ENCODE data around the gene WASHC3.

Gene WASHC3, protein sequence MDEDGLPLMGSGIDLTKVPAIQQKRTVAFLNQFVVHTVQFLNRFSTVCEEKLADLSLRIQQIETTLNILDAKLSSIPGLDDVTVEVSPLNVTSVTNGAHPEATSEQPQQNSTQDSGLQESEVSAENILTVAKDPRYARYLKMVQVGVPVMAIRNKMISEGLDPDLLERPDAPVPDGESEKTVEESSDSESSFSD

DNA sequence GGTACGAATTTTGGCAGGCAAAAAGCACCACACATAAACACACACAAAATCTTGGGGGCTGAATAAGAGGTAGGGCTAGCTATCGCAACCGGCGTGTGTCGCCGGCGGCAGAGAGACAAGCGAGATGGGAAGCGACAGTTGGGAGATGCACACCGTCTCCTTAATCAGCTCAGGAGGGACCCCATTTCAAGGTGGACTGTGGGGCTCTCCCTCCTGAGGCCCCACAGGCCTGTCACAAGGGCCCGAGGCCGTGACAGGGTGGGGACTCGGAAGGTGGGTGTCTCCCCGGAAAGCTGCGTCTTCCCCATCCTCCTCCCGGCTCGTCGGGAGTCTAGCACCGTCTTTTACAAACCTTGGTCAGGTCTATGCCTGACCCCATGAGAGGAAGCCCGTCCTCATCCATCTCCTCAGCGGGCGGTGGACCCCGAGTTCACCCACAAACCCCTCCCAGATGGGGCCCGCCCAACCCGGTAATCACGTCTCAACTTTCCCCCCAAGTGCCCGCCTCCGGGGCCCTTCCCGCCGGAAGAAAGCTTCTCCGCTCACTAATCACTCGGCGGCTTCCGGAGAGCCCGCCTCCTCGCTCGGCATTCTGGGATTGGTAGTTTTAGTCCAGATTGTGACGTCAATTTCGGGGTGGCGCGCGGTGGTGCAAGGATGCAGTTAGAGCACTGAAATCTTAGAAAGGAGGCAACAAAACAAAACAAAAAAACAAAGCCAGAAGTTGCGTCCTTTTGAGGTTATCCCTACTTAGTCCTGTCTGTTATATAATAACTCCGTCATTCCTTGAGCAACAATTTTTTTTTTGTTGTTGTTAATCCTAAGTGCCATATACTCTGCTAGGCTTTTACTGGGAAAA lies at the start of gene WASHC3:
Gene WASHC3, minus strand, starts transcription at position 432 of the 859 bp plus-strand sequence. Its CDS starts 29 bp downstream, at position 403.
- peak; percentile 98 for DNase-seq (ENCODE audit: low spot score)
- TF ChIP-seq, protein P1, sequence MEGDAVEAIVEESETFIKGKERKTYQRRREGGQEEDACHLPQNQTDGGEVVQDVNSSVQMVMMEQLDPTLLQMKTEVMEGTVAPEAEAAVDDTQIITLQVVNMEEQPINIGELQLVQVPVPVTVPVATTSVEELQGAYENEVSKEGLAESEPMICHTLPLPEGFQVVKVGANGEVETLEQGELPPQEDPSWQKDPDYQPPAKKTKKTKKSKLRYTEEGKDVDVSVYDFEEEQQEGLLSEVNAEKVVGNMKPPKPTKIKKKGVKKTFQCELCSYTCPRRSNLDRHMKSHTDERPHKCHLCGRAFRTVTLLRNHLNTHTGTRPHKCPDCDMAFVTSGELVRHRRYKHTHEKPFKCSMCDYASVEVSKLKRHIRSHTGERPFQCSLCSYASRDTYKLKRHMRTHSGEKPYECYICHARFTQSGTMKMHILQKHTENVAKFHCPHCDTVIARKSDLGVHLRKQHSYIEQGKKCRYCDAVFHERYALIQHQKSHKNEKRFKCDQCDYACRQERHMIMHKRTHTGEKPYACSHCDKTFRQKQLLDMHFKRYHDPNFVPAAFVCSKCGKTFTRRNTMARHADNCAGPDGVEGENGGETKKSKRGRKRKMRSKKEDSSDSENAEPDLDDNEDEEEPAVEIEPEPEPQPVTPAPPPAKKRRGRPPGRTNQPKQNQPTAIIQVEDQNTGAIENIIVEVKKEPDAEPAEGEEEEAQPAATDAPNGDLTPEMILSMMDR (IDR thresholded peaks at IDR 0.05) = no peak
- H3K4me3 ChIP-seq = peak within 1 kb of the TSS; percentile 97

DNA sequence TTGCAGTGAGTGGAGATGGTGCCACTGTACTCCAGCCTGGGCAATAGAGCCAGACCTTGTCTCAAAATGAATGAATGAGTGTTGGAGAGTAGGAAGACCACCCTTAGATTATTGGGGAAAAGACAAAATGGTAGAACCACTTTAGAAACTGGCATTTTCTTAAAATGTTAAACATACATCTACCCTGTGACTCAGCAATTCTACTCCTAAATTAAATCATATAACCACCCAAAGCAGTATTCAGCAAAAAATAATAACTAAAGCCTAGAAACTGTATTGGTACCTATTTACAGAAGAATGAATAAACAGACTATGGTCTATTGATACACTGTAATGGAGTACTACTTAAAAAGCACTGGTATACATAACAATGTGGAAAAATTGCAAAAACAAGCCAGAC lies 49.0 kb upstream of the WASHC3 start:
- H3K4me3 ChIP-seq = no peak overlapping the region
- no peak overlapping the region for H3K27ac ChIP-seq
- DNase-seq (ENCODE audit: low spot score) = no peak
- TF ChIP-seq, protein P1 (IDR thresholded peaks at IDR 0.05) = no peak

More for the DNA sequence above, at the start of gene WASHC3:
- H3K27ac ChIP-seq = peak within 1 kb of the TSS; percentile 95 to 98

DNA sequence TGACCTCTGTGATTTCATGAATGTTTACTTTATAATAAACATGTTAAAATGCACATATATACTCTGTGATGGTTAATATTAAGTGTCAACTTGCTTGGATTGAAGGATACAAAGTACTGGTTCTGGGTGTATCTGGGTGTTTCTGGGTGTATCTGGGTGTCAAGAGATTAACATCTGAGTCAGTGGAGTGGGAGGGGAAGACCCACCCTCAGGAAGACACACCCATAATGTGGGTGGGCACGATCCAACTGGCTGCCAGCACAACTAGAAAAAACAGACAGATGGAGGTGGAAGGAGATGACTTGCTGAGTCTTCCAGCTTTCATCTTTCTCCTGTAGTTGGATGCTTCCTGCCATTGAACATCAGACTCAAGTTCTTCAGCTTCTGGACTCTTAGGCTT lies 46.2 kb upstream of the WASHC3 start:
- Histone ChIP-seq H3K4me3 (no peak overlapping the region), H3K27ac (no peak overlapping the region)
- TF ChIP-seq, protein P1 (IDR thresholded peaks at IDR 0.05) = no peak
- no peak for DNase-seq (ENCODE audit: low spot score)

DNA sequence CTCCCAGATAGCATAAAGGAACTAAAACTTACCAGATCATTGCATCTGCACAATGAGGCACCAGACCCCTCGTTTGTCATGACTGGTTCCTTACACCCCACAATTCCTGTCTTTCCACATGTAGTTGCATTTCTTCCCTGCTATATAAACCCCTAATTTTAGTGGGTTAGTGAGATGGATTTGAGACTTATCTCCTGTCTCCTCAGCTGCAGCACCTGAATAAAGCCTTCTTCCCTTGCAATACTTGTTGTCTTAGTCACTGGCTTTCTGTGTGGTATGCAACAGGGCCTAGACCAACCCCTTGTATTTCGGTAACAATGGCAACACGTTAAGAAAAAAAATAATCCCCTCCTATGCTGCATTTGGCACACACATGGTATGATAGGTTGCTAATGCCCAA lies 45.1 kb upstream of the WASHC3 start:
- TF ChIP-seq, protein P1 (IDR thresholded peaks at IDR 0.05) = no peak
- H3K27ac ChIP-seq = no peak overlapping the region
- no peak overlapping the region for H3K4me3 ChIP-seq
- no peak for DNase-seq (ENCODE audit: low spot score)

DNA sequence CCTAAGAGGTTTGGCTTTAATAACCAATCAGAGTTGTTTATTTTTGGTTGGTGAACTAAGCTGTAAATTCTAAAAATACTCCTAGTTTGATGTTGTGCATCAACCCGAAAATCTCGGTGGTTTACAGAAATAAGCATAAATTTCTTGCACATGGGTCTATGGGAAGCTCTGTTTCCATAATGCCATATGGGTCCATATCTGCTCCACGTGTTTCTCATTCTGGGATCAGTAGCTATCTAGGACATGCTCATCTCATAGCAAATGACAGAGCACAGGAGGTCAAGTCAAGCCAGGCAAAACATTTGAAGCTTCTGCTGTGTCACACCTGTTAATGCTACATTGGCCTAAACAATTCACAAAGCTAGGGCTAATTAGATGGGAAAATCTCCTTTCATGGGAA lies 35.1 kb upstream of the WASHC3 start:
- no peak overlapping the region for H3K27ac ChIP-seq
- H3K4me3 ChIP-seq = no peak overlapping the region
- DNase-seq (ENCODE audit: low spot score) = no peak
- TF ChIP-seq, protein P1 (IDR thresholded peaks at IDR 0.05) = no peak

DNA sequence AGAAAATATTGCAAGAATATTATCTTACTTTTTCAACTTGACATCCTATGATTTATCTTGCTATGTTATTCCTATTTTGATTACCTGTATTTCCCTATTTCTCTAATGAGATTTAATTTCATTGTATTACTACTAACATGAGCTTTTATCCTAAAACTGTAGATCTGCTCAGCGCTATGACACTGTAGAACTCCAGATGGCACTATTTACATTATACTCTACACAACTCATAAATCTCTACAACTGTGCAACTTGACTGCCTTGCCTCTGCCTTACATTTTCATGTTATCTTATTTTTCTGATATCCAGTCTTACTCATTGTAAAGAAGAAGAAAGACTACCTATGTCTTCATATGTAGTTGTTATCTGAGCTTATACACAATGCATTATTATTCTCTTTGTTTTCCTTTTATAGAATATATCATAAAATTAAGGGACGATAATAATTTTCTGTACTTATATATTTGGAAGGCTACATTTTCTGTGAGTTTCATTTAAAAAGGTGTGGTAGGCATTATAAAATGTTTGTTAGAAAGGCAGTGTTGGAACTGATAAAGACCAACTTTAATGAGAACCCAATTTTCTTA lies 34.0 kb upstream of the WASHC3 start:
- TF ChIP-seq, protein P1 (IDR thresholded peaks at IDR 0.05) = no peak

More for the DNA sequence above, 34.0 kb upstream of the WASHC3 start:
- DNase-seq (ENCODE audit: low spot score) = no peak
- H3K27ac ChIP-seq = no peak overlapping the region
- H3K4me3 ChIP-seq = no peak overlapping the region
